NAMALWA (cell line): ENCODE data around the gene FGF5.
A peak's percentile ranks its signal among the peaks of the same experiment; 100 is the strongest.
"Not testable (repeated sequence)": the region's sequence is repeated elsewhere in the genome, so short reads cannot be mapped to it uniquely, and the experiment has no call there.

Experiments used
- DNase-seq: peaks from one replicate; pipeline ENCODE4 v3.0.0-alpha.2; 2015; ENCODE audit warnings: low spot score

FGF5 gene

DNA sequence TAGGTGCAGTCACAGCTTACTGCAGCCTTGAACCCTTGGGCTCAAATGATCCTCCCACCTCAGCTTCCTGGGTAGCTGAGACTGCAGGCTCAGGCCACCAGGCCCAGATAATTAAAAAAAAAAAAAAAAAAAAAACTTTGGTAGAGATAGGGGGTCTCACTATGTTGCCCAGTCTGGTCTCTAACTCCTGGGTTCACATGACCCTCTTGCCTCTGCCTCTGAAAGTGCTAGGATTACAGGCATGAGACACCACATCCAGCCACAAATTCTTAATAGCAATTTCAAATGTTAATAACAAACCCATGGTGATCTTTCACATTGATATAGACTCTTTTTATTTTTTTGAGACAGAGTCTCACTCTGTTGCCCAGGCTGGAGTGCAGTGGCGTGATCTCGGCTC is 12.3 kb upstream of the FGF5 start:
- no peak for DNase-seq

- no peak for DNase-seq
Observed at GRCh38 chr4:80255329-80256095, 11.0 kb upstream of the FGF5 start.

- no peak for DNase-seq
Observed at GRCh38 chr4:80257851-80258250, 8.6 kb upstream of the FGF5 start.

GRCh38 chr4:80259012-80259411 is 7.5 kb upstream of the FGF5 start:
- DNase-seq, result no peak

DNA sequence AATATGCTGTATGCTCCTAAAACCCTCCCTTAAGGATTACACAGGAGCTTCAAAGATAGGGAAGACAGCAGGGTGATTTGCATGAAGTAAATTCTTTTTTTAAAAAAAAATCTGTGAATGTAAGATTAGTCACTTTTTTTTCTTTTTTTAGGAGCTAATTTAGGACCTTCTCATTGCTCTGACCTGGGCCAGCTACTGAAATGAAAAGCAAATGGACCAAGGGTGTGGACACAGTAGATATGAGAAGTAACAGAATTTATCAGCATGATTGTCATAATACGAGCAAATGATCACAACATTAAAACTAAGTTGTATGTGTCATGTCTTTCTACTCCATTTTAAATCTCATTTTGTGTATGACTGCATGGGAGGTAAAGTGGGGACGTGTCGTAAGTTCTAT is 6.6 kb upstream of the FGF5 start:
- no peak for DNase-seq

GRCh38 chr4:80261989-80262600 is 4.4 kb upstream of the FGF5 start:
- DNase-seq, result no peak

DNA sequence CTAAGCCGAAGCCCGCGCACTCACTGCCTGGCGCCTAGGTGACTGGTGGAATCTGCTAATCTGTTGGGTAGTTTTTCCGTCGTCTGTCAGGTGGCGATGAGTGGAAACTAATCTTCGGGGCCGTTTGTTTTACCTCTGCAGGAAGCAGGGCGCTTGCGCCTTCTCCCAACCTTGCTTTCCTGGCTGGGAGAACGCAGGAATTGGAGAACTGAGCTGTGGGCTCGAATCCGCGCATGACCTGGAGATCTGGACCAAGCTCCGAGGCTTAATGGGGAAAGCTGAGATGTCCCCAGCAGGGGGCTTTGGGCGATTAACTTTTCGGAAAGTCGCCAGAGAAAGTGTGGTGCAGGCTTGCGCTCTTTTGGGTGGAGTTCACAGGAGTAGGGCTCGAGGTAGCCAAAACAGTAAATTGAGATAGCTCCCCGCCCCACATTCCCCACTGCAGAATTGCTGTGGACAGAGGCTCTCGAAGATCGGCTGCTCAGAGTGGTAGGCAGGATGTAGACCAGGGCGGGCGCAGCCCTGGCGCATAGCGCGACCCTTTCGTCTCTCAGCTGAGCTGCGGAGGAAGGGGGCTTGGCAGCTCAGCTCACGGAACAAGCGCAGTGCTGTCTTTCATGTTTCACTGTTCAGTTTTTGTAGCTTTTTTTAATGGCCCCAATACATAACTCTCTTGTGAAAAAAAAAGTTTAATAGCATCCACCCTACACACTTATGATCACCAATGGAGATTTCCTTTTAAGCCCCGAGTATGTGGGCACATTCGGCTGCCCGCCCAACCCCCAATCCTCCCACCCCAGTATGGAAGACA is 2.7 kb upstream of the FGF5 start:
- DNase-seq, result no peak

- no peak for DNase-seq
Observed at GRCh38 chr4:80264352-80264647, 2.2 kb upstream of the FGF5 start.

- no peak for DNase-seq
Observed at GRCh38 chr4:80264825-80265224, 1.6 kb upstream of the FGF5 start.

GRCh38 chr4:80265571-80266252 is 752 bp upstream of the FGF5 start:
- no peak for DNase-seq

- DNase-seq, result peak; percentile 9
Observed at GRCh38 chr4:80266902-80267380, 477 bp downstream of the FGF5 start.

DNA sequence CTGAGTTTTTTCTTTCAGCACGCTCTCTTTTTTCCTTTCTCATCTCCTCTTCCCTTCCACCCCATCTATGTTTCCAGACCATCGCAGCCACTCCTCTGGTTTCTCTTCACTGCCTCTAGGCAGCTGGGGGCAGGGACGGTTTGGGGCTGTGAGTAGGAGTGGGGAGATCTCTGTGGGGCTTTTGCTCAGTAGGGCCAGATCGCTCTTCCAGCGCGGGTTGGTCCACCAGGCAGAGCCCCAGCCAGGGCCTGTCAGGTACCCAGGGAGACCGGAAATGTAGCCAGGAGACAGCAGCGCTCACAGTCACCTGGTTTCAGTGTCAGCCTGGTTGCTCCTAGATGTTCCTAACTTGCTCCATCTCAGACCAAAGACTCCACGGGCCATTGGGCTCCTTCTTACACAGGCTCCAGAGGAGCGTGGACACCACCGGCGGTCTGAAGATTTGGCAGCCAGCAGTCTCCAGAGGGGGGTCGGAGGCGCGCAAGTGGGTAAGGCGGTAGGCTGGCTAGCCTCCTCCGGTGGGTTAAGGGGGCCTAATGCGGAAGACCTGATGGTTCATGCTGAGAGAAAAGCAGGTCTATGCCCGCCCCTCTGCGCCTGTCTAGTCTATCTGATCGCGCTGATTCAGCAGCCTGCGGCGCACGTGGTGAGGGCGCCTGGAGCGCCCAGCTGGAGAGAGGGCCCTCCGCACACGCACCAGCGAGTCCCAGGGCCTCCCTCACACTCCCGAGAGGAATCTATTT is 1.8 kb downstream of the FGF5 start:
- DNase-seq, result no peak

- no peak for DNase-seq
Observed at GRCh38 chr4:80268936-80269335, 2.5 kb downstream of the FGF5 start.

DNA sequence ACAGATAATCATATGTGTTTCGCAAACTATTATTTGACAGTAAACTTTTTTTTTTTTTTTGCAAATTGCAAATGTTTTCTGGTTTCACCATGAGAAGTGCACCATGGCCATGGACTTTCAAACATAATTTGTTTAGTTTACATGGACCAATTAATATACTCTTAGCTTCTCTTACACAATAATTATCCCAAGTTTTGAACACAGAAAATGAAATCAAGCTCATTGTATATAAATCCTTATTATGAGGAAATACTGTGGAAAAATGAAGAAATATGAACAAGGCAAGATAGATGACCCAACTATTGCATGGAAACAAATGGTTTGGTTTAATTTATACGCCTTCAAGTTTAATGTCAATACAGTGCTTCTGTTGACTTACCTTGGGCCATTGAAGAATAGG is 3.9 kb downstream of the FGF5 start:
- no peak for DNase-seq

GRCh38 chr4:80270868-80271267 is 4.4 kb downstream of the FGF5 start:
- DNase-seq, result no peak

DNA sequence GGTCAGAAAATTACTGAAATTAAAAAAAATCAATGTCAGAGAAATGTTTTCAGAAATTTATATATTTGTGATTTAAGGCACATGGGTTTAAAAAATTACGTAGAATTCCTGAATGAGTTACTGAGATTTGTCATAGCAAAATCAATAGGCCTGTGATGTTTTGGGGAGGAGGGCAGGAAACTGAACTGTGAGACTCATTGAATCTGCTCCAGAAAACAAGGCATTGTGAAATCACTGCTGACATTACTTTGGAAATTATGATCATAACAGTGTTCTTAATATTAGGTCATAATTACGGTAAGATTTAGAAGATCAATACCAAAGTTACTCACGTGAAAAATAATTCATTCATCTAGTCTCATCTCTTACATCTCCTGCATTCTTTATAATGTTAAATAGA is 5.3 kb downstream of the FGF5 start:
- DNase-seq, result no peak

- no peak for DNase-seq
Observed at GRCh38 chr4:80276931-80277330, 10.5 kb downstream of the FGF5 start.

- DNase-seq, result no peak
Observed at GRCh38 chr4:80279751-80280150, 13.3 kb downstream of the FGF5 start.

DNA sequence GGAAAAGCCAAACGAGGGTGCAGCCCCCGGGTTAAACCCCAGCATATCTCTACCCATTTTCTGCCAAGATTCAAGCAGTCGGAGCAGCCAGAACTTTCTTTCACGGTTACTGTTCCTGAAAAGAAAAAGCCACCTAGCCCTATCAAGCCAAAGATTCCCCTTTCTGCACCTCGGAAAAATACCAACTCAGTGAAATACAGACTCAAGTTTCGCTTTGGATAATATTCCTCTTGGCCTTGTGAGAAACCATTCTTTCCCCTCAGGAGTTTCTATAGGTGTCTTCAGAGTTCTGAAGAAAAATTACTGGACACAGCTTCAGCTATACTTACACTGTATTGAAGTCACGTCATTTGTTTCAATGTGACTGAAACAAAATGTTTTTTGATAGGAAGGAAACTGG is 20.0 kb downstream of the FGF5 start:
- no peak for DNase-seq

DNA sequence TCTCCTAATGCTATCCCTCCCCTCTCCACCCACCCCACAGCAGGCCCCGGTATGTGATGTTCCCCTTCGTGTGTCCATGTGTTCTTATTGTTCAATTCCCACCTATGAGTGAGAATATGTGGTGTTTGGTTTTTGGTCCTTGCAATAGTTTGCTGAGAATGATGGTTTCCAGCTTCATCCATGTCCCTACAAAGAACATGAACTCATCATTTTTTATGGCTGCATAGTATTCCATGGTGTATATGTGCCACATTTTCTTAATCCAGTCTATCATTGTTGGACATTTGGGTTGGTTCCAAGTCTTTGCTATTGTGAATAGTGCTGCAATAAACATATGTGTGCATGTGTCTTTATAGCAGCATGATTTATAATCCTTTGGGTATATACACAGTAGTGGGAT is 24.2 kb downstream of the FGF5 start:
- DNase-seq, result not testable (repeated sequence)

GRCh38 chr4:80294206-80294605 is 27.7 kb downstream of the FGF5 start:
- no peak for DNase-seq

DNA sequence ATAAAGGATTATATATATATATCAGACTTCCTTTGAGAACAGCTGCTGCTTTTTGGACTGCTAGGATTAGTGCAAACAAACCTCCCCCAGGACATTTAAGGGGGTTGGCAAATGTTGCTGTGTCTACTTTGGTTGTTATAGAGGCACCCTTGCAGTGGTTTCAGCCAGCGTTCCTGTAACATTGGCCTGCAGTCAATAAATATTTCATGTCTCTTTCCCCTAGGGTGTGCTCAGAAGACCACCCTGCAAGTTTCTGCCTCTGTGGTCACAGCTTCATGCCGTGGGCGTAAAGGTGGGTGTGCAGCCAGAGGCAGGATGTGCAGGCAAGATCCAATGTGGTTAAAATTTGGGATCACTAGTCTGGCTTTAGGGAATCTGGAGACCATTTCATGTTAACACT is 28.9 kb downstream of the FGF5 start:
- no peak for DNase-seq
